Measurements from ENCODE around the gene OBSCN. TPM values are rescaled to one million over a fixed set of nuclear protein-coding genes. Genes with fewer than 3 reads are reported as not detected.

OBSCN gene
- total RNA-seq, 1 experiment from 2014 or later, result 33.3 TPM

- no CpG with 5 or more reads among the region's 6 CpGs for WGBS (ENCODE audit: extremely low coverage, insufficient read length, low lambda C conversion rate)
Measured at GRCh38 chr1:228304766-228305395, 97.0 kb downstream of the OBSCN start.

More at GRCh38 chr1:228304766-228305395, 97.0 kb downstream of the OBSCN start:
- Histone ChIP-seq H2BK15ac (ENCODE audit: low read depth, low read length) (no peak overlapping the region), H3K4ac (ENCODE audit: low read depth, low read length) (no peak overlapping the region), H3T11ph (ENCODE audit: low read length) (no peak overlapping the region), H3K9ac (ENCODE audit: extremely low read depth, insufficient read length, low read length) (no peak overlapping the region), H2AK5ac (ENCODE audit: insufficient read length, low read length) (no peak overlapping the region), H3K27me3 (ENCODE audit: insufficient read depth, low read length) (no peaks in the 10 kb centered on the region), H3K18ac (ENCODE audit: insufficient read length, low read depth, low read length) (no peak overlapping the region), H3K9me3 (ENCODE audit: control insufficient read depth, low read depth, low read length) (peaks cover 12% of the 10 kb centered on the region), H3K79me2 (ENCODE audit: insufficient read depth, low read length) (no peaks in the 10 kb centered on the region), H2AFZ (ENCODE audit: low read length) (no peak overlapping the region), H3K79me1 (ENCODE audit: insufficient read depth, low read depth, low read length, poor library complexity, severe bottlenecking) (no peaks in the 10 kb centered on the region), H2BK20ac (ENCODE audit: low read depth, low read length, poor library complexity, severe bottlenecking) (no peak overlapping the region), H3K27ac (ENCODE audit: insufficient read length, low read depth, low read length) (no peak overlapping the region), H3K56ac (ENCODE audit: insufficient read length, low read depth, low read length) (no peak overlapping the region), H3K14ac (ENCODE audit: insufficient read depth, low read length) (no peak overlapping the region), H3K23ac (ENCODE audit: insufficient read length, low read depth, low read length) (no peak overlapping the region), H2BK5ac (ENCODE audit: insufficient read length, low read length) (no peak overlapping the region), H2BK12ac (ENCODE audit: insufficient read length, low read depth, low read length) (no peak overlapping the region), H4K91ac (ENCODE audit: insufficient read length, low read depth, low read length) (no peak overlapping the region), H3K4me2 (ENCODE audit: insufficient read depth, insufficient read length, low read length) (no peak overlapping the region), H4K8ac (replicated peaks; ENCODE audit: insufficient read length, low read depth, low read length) (no peak overlapping the region), H4K5ac (ENCODE audit: insufficient read length, low read depth, low read length) (no peak overlapping the region), H3K4me1 (ENCODE audit: insufficient read depth, low read length) (no peaks in the 10 kb centered on the region), H4K20me1 (ENCODE audit: control insufficient read depth, insufficient read depth, insufficient read length) (no peaks in the 10 kb centered on the region), H3K23me2 (ENCODE audit: insufficient read length, low read depth, low read length, poor library complexity, severe bottlenecking) (no peaks in the 10 kb centered on the region), H2BK120ac (ENCODE audit: low read depth, low read length, poor library complexity, severe bottlenecking) (no peak overlapping the region)
- peaks cover 36 to 43% of the 10 kb centered on the region in 2 experiments for H3K9me3 Mint-ChIP-seq
- no peak overlapping the region for H3K4me3 Mint-ChIP-seq
- H3K27me3 Mint-ChIP-seq (ENCODE audit: low read depth), result peaks cover 13% of the 10 kb centered on the region
- no peaks in the 10 kb centered on the region for H3K4me1 Mint-ChIP-seq
- H3K36me3 Mint-ChIP-seq (ENCODE audit: insufficient read depth in 1 of 3, low read depth in 3 of 3), result peaks cover 50 to 61% (median 51%) of the 10 kb centered on the region in 3 experiments
- TF ChIP-seq, protein P1, sequence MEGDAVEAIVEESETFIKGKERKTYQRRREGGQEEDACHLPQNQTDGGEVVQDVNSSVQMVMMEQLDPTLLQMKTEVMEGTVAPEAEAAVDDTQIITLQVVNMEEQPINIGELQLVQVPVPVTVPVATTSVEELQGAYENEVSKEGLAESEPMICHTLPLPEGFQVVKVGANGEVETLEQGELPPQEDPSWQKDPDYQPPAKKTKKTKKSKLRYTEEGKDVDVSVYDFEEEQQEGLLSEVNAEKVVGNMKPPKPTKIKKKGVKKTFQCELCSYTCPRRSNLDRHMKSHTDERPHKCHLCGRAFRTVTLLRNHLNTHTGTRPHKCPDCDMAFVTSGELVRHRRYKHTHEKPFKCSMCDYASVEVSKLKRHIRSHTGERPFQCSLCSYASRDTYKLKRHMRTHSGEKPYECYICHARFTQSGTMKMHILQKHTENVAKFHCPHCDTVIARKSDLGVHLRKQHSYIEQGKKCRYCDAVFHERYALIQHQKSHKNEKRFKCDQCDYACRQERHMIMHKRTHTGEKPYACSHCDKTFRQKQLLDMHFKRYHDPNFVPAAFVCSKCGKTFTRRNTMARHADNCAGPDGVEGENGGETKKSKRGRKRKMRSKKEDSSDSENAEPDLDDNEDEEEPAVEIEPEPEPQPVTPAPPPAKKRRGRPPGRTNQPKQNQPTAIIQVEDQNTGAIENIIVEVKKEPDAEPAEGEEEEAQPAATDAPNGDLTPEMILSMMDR (conservative IDR thresholded peaks at IDR 0.05), result no peak
- DNase-seq, result peak; percentile 15
- no peak overlapping the region for H3K27ac Mint-ChIP-seq

Measured in H9 (cell line).